ENCODE measurements around the gene WNT9A.
"Not testable (repeated sequence)": the region's sequence is repeated elsewhere in the genome, so short reads cannot be mapped to it uniquely, and the experiment has no call there.

Gene WNT9A, protein sequence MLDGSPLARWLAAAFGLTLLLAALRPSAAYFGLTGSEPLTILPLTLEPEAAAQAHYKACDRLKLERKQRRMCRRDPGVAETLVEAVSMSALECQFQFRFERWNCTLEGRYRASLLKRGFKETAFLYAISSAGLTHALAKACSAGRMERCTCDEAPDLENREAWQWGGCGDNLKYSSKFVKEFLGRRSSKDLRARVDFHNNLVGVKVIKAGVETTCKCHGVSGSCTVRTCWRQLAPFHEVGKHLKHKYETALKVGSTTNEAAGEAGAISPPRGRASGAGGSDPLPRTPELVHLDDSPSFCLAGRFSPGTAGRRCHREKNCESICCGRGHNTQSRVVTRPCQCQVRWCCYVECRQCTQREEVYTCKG

DNA sequence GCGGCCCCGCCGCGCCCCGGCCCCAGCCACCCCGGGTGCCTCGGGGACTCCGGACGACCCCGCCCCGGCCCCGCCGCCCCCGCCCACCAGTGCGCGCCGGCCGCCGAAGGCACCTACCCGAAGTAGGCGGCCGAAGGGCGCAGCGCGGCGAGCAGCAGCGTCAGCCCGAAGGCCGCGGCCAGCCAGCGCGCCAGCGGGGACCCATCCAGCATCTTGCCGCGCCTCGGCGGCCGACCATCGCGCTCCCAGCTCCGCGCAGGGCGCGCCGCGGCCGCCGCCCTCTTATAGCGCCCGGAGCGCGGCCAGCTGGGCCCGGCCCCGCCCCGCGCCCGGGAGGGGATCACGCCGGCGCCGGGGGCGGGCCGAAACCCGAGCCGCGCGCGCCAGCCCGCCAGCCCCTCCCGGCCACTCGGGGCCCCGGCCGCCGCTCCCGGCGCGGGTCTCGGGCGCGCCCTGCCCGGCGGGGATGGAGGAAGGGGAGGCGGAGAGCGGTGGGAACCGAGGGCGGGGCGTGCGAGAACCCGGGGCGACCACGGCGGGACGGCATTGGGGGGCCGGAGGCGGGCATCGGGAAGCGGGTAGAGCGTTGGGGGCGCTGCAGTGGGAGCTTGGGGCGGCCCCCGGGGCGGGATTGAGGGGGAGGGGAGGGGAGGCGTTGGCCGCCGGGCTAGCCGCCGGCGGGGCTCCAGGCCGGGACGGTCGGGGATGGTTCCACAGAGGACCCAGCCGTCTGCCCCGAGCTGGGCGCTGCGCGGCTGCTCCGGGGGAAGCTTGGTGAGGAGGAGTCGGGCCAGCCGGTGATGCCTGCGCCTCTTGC lies at the start of gene WNT9A:
Gene WNT9A, minus strand, starts transcription at position 257 of the 817 bp plus-strand sequence. Its CDS starts 45 bp downstream, at position 212.
- no peak for DNase-seq

DNA sequence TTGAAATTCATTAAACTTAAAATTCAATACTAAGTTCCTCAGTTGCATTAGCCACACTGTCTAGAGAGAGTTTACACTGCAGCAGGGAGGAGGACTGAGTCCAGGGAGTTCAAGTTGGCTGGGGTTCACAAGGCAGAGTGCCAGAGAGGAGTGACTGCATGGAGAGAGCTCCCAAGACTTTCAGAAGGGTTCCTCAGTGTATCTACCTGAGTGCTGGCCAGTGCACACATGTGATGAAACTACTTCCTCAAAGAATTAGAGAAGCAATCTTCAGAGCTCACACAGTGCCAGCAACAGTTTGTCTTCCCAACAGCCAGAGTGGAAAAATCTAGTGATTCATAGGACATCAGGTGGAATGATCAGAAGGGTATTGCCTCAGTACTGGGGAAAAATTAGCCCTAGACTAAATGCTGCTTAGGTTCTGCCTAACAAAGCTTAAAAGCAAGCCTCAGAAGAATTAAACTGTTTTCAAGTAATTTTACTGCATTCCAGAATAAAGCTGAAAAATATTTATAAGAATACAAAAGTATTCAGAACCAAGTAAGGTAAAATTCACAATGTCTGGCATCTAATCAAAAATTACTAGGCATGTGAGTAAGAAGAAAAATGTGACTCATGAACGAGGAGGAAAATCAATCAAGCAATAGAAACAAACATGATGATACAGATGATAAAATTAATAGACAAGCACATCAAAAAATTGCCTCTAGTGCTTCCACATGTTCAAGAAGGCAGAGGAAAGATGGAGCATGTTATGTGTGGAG lies 48.6 kb upstream of the WNT9A start:
- no peak for DNase-seq

DNA sequence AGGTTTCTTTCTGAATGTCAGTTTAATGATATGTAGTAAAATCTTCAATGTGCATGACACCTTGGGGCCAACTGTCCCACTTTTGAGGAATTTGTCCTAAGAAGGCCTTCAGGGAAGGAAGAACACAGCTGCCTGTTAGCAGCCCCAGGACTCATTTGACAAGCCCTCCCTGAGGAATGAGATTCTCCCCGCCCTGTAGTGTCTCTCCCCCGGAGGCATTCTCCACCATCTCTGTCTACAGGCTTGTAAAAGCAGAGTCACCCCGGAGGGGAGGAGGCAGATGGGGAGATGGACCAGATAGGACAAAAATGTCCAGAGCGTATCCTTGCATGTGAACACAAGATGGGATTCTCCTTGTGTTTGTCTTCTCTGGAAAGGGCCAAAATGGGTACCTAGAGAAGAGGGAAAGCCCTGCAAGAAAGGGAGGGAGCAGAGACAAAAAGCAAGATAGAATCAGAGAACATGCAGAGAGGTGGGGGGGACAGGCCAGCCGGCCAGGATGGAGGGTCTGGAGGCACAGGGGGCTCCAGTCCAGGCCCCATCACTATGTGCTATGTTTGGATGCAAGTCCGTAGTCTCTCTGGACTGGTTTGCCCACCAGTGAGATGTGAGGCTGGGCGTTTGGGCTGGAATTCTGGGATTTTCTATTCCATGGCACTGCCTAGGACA lies 47.0 kb upstream of the WNT9A start:
- no peak for DNase-seq

DNA sequence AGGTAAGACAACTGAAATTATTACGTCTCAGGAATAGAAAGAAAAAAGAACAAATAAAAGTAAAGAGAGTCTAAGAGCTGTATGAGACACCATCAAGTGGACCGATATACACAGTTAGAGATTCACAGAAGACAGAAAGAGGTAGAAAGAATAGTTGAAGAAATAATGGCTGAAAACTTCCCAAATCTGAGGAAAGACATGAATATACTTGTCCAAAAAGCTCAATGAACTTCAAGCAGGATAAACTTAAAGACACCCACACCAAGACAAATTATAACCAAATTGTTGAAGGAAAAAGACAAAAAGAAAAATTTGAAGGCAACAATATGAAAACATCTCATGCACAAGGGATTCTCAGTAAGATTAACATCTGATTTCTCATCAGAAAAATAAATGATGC lies 39.4 kb upstream of the WNT9A start:
- DNase-seq = no peak

DNA sequence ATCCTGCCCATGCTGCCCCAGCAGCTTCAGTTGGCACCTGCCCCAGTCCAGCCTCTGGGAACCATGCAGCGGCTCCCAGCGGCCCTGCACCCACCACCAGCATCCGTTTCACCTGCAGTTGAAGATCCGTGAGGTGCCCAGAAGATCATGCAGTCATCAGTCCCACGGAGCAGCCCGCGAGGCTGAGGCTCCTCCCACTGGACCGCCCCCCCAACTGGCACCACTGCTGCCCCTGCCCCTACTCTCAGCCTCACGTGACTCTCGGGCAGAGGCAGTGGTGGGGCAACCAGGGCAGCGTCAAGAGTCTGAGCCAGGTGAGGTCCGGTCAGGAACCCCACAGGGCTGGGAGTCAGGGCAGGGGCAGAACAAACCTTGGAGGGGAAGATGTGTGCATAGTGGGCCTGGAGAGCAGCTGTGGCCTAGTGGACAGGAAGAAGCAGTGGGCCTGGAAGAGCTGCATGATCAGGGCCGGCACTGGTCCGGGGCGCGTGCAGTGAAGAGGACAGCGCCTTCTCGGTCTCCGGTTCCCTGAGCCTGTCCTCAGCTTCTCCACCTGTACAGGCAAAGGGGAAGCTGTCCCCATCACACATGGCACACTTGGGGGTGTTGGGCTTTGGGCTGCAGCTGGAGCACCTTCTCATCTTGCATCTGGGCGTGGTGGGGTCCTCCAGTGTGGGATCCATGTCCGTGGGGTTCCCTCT lies 28.0 kb upstream of the WNT9A start:
- DNase-seq = not testable (repeated sequence)

DNA sequence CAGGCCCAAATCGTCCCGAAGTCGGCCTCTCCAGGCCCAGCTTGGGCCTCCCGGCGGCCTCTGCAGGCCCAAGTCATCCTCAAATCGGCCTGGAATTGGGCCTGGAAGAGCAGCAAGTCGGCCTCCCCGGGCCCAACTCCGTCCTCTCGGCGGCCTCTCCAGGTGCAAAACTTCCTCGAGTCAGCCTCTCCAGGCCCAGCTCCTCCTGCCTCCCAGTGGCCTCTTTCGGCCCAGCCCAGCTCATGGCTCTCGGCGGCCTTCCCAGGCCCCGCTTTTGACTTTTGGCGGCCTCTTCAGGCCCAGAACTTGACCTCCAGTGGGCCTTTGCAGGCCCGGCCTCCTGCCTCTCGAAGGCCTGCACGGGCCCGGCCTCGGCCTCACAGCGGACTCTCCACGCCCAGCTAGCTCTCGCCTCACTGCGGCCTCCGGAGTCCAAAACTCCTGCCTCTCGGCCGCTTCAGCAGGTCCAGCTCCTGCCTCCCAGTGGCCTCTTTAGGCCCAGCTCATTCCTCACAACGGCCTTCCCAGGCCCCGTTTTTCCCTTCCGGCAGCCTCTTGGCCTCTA lies 26.1 kb upstream of the WNT9A start:
- DNase-seq = not testable (repeated sequence)

DNA sequence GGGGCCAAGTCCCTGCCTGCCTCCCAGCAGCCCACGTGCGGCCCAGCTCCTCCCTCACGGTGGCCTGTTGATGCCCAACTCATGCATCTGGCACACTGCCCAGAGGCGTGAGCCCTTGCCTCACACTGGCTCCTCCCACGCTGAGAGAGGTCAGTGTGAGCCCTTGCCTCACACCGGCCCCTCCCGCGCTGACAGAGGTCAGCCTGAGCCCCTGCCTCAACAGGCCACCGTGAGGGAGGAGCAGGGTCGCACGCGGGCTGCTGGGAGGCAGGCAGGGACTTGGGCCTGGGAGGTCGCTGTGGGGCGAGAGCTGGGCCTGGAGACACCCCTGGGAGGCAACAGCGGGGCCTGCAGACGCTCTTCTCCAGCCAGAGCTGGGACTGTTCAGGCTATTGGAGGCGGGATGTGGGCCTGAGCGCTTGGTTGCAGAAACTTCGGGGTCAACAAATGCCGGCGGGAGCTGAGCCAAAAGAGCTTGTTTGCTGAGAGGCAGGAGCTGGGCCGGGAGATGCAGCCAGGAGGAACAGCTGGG lies 25.2 kb upstream of the WNT9A start:
- not testable (repeated sequence) for DNase-seq

DNA sequence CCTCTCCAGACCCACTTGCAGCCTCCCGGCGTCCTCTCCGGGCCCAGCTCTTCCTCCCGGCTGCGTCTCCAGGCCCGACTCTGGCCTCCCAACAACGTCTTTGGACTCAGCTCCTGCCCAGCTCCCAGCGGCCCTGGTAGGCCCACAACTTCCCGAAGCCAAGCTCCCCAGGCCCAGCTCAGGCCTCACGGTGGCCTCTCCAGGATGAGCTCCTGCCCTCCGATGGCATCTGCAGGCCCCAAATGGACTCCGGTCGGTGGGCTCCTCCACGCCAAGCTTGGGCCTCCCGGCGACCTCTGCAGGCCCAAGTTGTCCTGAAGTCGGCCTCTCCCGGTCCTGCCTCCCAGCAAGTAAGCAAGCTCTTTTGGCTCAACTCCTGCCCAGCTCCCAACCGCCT lies 24.5 kb upstream of the WNT9A start:
- not testable (repeated sequence) for DNase-seq

DNA sequence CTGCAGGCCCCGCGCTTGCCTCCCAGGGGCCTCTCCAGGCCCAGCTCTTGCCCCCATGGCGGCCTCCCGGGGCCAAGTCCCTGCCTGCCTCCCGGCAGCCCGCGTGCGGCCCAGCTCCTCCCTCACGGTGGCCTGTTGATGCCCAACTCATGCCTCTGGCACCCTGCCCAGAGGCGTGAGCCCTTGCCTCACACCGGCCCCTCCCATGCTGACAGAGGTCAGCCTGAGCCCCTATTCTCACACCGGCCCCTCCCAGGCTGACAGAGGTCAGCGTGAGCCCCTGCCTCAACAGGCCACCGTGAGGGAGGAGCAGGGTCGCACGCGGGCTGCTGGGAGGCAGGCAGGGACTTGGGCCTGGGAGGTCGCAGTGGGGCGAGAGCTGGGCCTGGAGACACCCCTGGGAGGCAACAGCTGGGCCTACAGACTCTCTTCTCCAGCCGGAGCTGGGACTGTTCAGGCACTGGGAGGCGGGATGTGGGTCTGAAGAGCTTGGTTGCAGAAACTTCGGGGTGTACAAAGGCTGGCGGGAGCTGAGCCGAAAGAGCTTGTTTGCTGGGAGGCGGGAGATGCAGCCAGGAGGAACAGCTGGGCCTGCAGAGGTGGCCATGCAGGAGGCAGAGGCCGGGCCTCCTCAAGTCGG lies 24.0 kb upstream of the WNT9A start:
- DNase-seq = not testable (repeated sequence)

DNA sequence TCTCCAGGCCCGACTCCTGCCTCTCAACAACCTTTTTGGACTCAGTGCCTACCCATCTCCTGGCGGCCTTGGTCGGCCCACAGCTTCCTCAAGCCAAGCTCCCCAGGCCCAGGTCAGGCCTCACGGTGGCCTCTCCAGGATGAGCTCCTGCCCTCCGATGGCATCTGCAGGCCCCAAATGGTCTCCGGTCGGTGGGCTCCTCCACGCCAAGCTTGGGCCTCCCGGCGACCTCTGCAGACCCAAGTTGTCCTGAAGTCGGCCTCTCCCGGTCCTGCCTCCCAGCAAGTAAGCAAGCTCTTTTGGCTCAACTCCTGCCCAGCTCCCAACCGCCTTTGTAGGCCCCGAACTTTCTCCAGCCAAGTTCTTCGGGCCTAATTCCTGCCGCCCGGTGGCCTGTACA lies 23.5 kb upstream of the WNT9A start:
- not testable (repeated sequence) for DNase-seq

DNA sequence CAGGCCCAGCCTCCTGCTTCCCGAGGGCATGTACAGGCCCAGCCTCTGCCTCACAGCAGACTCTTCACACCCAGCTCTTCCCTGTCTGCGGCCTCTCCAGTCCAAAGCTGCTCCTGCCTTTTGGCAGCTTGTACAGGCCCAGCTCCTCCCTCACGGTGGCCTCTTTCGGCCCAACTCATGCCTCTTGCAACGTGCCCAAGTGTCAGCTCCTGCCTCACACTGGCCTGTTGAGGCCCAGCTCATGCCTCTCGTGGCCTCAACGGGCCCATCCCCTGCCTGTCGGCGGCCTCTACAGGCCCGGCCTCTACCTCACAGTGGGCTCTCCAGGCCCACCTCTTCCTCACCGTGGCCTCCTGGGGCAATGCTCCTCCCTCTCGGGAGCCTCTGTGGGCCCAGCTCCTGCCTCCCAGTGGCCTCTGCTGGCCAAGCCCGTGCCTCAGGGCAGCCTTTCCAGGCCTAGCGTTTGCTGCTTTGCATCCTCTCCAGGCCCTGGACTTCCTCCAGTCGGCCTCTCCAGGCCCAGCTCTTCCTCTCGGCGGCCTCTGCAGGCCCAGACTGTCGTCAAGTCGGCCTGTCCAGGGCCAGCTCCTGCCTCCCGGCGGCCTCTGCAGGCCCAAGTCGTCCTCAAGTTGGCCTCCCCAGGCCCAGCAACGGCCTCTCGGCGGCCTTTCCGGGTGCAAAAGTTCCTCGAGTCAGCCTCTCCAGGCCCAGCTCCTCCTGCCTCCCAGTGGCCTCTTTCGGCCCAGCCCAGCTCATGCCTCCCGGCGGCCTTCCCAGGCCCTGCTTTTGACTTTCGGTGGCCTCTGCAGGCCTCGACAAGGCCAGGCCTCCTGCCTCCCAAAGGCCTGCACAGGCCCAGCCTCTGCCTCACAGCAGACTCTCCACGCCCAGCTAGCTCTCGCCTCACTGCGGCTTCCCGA lies 22.6 kb upstream of the WNT9A start:
- DNase-seq = not testable (repeated sequence)

DNA sequence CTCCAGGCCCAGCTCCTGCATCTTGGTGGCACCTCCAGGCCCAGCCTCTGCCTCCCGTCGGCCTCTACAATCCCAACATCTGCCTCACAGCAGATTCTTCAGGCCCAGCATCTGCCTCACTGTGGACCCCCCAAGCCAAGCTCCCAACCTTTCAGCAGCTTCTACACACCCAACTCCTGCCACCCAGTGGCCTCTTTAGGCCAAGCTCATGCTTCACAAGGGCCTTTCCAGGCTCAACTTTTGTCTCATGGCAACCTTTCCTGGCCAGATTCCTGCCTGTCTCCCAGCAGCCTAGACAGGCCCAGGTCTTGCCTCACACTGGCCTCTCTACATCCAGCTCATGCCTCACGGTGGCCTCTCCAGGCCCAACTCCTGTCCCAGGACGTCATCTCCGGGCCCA lies 20.1 kb upstream of the WNT9A start:
- not testable (repeated sequence) for DNase-seq

DNA sequence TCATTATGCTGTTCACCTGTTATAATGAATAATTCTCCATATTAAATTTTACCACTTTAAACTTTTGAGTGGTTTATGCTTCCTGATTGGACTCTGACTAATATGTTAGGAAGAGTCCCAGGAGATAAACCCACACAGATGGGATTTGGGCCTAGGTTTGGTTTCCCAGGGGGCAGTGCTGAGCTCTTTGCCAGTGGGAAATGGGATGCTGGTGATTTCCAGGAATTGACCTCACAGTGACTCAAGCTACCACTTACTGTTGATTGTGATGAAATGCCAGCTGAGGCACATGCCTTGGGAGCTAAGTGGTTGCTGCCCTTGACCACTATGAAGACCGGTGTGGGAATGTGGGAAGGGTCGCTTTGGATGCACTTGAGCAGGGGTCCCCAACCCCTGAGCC lies 19.0 kb upstream of the WNT9A start:
- DNase-seq = not testable (repeated sequence)

DNA sequence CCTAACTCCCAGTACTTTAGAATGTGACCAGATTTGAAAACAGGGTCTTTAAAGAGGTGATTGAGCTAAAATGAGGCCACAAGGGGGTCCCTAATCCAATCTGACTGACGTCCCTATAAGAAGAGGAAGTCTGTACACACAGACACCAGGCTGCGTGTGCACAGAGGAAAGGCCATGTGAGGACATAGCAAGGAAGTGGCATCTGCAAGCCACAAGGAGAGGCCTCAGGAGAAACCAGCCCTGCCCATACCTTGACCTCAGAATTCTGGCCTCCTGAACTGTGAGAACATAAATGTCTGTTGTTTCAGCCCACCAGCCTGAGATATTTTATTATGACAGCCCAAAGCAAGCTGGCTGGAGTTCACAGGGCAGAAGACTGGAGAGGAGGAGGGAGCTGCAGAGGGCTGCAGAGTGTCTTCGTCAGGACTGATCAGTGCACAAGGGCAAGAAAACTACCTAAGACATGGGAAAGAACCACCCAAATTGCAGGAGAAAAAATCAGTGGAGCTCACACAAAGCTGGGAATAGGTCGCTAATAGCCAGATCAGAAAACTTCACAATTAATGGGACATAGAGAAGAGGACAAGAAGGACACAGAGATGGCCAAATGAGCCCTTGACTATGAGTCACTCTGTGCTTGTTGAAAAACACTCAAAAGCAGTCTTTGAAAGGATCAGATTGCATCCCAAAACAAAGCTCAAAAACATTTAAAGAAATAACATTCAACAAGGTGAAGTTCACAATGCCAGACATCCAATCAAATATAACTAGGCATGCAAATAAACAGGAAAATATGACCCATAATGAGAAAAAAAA lies 14.1 kb upstream of the WNT9A start:
- no peak for DNase-seq

DNA sequence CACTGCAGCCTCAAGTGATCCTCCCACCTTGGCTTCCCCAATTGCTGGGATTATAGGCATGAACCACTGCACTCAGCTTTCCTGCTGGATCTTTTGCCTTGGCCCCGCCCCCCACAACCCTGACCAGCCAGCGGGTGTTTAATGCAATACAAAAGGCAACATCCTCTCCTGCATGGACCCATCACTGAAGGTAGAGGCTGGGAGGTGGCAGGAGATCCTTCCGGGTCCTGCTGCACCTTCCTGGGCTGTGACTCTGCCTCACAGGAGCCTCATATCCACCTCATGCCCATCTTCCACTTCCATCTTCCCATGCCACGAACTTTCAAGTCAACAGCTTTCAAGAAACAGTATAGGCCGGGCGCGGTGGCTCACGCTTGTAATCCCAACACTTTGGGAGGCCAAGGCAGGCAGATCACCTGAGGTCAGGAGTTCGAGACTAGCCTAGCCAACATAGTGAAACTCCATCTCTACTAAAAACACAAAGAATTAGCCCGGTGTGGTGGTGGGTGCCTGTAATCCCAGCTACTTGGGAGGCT lies 11.7 kb upstream of the WNT9A start:
- DNase-seq = no peak

DNA sequence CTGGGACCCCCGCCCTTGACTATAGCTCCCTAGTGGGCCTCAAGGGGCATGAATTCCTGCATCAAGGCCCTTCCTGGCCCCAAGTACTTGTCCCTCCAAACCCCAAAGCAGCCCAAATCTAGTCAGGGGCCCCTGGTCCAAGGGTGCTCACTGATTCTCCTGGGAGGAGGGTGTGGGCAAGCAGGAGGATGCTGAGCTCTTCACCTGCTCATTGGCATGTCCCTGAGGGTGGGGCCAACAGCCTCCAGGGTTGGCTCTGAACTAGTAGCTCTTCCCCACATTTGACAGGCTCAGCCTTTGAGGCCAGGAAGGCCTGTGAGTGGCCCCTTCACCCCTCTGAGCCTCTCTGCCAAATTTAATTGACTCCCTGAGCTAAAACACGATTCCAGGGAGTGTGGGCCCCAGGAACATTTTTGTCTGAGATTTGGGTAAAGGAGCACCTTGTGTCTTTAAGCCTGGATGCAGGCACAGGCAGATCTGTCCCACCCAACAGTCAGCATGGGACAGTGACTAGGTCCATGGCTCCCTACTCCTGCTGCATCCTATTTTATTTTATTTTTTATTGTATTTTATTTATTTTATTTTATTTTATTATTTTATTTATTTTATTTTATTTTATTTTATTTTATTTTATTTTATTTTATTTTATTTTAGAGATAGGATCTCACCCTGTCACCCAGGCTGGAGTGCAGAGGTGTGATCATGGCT lies 11.0 kb upstream of the WNT9A start:
- DNase-seq = no peak

DNA sequence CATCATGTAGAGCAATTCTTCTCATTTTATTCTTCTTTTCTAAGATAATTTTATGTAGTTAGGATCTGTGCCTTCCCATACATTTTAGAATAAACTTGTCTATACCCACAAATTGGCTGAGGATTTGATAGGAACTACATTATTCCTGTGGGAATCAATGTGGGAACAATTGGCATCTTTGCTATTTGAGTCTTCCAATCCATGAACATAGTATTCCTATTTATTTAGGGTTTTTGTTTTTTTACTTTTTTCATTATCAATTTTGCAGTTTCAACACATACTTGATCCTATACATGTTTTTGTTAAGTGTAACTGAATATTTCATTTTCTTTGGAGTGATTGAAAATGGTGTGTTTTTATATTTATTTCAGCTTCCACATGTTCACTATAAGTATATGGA lies 8.1 kb upstream of the WNT9A start:
- DNase-seq = no peak
